DMS153 treated with DMSO at 0.1 percent for 48 hours (cell line): ENCODE measurements around the gene OPN1SW.

Experiments used
- DNase-seq: peaks from one replicate; lab custom pipeline; 2025; ENCODE audit not compliant: unreplicated experiment; lab: John Stamatoyannopoulos, UW

Gene OPN1SW

DNA sequence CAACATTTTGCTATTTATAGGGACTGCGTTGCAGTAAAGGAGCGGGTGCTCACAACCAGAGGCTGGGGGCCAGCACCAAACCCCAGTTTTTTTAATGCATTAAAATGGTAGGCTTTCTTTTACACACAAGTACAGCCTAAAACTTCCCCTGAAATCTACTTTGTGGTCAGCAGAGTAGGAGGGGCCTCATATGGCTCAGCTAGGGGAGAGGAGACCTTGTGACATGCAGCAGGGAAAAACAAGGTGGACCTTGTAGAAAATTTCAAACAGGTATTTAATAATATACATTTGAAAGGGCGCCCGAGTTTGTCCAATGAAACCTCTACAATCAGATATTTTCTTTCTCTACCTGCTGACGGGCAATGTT is 17.6 kb upstream of the OPN1SW start:
- DNase-seq, result no peak

- DNase-seq, result no peak
These were observed 17.0 kb upstream of the OPN1SW start for GRCh38 chr7:128792471-128793180.

DNA sequence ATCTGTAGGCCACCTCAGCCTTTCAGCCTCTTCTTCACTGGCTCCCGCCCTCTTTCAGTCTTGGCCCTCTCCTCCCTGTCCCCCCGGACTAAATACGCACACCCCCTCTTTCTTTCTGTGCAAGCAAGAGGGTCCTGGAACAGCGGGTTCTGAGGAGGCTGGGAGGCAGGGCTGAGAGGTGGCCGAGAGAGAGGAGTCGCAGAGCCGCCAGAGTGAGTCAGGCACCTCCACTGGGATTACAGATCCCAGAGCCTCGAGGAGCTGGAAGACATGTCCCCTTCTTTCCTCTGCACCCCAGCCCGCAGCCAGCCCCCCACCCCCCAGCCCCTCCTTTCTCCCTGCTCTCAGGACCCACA is 16.4 kb upstream of the OPN1SW start:
- no peak for DNase-seq

DNA sequence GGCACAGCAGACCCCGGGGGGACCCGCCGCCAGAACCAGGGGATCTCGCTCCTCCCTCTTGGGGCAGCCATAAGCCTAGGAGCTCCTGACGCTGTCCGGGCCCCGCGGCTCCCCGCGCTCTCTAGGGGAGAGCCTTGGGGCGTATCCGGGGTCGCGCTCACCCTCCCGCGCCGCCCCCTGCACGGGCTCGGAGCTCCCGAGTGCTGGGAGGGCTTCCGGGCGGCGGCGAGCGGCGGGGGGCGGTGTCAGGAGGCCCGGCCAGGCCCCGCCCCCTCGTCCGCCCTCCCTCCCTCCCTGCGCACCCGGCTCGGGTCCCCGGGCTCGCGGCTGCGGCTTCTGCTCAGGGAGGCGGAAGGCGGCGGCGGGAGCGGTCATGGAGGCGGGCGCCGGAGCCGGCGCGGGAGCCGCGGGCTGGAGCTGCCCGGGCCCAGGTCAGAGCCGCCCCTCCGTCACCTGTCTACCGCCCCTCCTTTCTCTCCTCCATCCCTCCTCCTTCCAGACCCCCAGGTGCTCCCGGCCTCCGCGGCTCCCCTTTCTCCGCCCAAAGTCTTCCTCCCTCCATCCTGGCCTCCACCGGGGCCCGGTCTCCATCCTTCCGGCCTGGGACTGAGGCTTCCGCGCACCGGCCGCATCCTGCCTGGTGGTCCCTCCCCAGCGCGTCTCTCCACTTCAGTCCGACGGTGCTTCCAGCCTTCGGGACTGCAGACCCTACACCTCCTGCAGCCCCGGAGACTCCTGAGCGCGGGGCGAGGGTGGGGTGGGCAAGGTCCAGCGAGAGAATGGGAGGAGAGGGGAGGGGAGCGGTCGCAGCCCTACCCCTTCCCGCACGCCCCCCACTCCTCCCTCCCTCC is 15.8 kb upstream of the OPN1SW start, which contains the start of gene CCDC136:
Gene CCDC136 (plus strand): TSS at position 848 of the 851 bp plus-strand sequence. CDS start 444 bp downstream, outside the sequence.
- DNase-seq, result no peak

DNA sequence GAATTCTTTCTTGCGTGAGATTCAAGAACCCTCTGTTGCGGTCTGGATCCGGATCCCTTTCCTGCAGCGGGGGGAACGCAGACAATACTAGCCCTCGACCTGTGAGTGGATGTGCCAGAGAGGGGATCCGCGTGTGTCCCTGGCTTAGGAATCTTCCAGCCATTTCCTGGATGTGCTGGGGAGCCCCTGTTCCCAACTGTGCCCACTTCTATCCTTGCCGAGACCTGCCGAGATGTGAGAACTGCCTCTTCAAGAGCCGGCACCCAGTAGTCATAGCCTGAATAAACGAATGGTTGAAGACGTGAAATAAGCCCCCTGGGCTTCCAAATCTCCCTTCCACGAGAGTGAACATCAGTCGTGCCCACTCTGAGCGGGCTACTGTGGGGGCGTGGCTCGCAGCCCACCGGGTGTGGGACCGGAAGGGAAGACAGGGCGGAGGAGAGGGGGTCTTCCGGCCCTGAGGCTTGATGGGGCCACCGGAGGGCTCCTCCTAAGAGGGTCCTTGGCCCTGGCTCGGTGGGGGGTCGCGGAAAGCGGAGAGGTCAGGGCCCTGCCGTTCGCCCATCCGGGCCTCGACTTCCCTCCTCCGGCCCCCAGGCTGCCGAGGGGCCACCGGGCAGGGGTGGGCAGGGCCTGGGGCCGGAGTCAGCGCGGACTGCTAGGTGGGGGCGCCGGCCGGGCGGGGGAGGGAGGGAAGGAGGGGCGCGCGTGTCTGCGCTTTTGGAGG is 14.9 kb upstream of the OPN1SW start:
- no peak for DNase-seq

GRCh38 chr7:128788446-128789412 is 13.1 kb upstream of the OPN1SW start:
- no peak for DNase-seq

- DNase-seq, result no peak
These were observed 10.1 kb upstream of the OPN1SW start for GRCh38 chr7:128785738-128786137.

DNA sequence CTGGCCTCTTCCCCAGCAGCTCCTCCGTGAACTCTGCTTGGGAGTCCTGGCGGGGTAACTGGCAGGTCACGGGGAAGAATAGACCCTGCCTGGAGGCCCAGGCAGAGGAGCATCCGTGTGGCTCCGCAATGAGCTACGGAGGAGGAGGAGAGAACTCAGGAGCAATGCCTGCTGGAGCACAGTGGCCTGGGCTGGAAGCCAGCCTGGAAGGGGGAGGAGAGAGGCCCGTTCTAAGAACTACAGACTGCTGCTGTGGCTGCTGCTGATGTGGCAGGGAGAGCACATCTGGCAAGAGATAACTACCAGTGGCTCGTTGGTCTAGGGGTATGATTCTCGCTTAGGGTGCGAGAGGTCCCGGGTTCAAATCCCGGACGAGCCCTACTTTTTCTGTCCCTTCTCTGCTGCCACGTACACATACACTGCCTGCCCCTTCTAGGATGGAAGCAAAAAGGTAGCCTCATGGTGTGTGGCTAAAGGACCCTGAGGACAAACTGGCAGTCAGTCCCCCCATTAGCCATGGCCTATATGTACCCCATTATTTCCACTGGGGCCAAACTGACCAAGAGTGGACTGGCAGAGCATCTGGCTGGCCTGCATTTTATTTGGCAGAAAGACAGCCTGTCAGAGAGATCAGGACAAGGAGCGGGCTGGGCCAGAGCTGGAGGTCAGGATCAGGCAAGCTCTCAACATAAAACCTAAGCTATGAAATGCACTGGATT is 7.7 kb upstream of the OPN1SW start:
- DNase-seq, result no peak

DNA sequence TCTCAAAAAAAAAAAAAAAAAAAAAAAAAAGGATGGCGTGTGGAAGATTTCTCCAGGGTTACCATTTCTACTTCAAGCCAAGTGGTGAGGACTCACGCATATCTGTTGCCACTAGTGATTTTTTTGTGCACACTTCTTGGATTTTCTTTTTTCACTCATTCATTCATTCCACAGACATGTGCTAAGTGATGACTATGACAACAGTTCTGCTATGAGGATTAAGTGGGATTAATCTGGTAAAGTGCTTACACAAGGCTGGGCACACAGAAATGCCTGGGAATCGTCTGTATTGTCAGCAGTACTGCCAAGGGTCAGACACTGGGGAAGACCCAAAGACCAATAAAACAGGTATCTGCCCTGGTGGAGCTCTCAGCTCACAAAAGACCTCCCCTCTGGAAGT is 6.3 kb upstream of the OPN1SW start:
- DNase-seq, result no peak

- no peak for DNase-seq
These were observed 5.5 kb upstream of the OPN1SW start for GRCh38 chr7:128781126-128781525.

GRCh38 chr7:128778946-128779345 is 3.4 kb upstream of the OPN1SW start:
- no peak for DNase-seq

DNA sequence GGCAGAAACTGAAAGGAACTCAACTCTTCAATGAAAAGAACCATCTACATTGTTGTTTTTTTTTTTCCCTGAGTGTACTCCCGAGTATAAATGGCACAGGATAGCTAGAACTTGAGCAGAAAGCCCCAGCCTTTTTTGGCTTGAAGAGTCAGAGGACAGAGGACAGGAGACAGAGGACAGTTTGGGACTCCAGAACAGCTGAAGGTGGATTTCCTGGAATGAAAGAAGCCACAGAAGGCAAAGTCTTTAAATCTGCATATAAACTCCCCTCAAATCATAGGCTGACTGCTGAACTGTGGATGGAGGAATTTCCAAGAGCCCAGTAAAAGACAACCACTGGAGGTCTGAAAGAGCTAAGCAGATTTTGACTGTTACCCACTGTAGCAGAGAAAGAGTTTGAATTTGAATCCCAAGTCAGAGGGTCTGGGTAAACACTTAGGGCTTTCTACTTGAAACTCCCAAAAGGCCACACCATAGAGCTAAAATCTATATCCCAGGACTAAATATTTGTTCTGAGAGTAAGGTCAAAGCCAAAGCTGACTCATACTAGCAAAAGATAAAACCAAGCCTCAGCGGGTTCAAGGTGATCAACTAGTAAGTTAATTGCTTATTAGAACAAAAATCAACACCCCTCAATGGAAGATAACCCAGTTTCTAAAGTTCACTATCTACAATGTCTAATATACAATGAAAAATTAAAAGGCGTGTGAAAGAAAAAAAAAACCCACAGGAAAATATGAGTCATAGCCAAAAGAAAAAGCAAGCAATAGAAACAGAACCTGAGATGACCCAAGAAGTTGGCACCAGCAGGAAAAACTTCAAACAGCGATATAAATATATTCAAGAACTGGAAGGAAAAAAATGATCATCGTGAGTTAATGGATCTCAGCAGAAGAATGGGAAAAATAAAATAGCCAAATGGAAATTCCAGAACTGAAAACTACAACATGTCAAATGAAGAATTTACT is 1.8 kb upstream of the OPN1SW start:
- no peak for DNase-seq

- no peak for DNase-seq
These were observed 673 bp downstream of the OPN1SW start for GRCh38 chr7:128774921-128775320.

GRCh38 chr7:128774029-128774689 is 1.4 kb downstream of the OPN1SW start:
- DNase-seq, result no peak

- DNase-seq, result no peak
These were observed 2.0 kb downstream of the OPN1SW start for GRCh38 chr7:128773604-128774003.

DNA sequence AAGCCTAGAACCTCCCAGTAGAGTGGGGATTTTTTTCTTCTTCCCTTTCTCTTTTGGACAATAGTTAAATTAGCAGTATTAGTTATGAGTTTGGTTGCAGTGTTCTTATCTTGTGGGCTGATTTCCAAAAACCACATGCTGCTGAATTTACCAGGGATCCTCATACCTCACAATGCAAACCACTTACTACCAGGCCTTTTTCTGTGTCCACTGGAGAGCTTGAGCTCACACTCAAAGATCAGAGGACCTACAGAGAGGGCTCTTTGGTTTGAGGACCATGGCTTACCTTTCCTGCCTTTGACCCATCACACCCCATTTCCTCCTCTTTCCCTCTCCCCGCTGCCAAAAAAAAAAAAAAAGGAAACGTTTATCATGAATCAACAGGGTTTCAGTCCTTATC is 5.4 kb downstream of the OPN1SW start:
- DNase-seq, result no peak

DNA sequence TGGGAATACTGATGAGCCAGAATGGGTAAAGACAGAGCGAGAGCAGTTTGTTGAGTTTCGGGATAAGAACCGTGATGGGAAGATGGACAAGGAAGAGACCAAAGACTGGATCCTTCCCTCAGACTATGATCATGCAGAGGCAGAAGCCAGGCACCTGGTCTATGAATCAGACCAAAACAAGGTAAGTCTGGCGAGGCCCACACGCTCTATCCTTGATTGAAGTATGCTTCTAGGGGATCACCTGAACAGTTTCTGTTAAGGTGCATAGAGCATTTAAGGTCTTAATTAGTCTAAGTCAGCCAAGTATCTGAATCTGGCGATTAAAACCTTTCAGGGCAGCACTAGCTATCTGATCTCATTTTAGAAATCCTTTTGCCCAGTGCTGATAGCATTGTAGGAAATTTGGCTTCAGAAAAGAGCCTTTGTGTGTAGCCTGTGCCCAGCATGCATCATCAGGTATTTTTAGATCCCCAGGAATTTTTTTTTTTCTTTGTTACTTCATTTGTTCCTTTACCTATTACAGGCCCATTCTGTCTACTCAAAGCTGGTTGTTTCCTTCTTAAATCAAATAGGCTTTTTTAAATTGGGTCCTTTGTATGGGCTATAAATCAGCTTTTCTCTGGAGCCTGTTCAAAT is 8.0 kb downstream of the OPN1SW start:
- no peak for DNase-seq

GRCh38 chr7:128763541-128763940 is 12.1 kb downstream of the OPN1SW start:
- no peak for DNase-seq
